Breast epithelium (tissue), 4 donors: ENCODE data around the gene SLC25A41. TPM values are rescaled to one million over a fixed set of nuclear protein-coding genes. Genes with fewer than 3 reads are reported as not detected.

ENCODE experiments used
- DNase-seq, 2 donors: peaks; one replicate each; pipeline ENCODE4 v3.0.0-alpha.2; 2019; ENCODE audit warnings: low spot score in 2 of 2
- H3K27ac ChIP-seq, 2 donors: fragments of 200-600 bp; sonication (generic) in 1 of 2; one replicate each; pipeline ENCODE4 v1.5.1; 2016 to 2019; ENCODE audit warnings: mild to moderate bottlenecking in 1 of 2
- H3K27me3 ChIP-seq, 2 donors: fragments of 200-600 bp; sonication (generic) in 1 of 2; one replicate each; pipeline versions ENCODE4 v1.5.1 to v1.6.0; 2017 to 2019; ENCODE audit warnings: control low read depth in 1 of 2, mild to moderate bottlenecking in 1 of 2
- H3K36me3 ChIP-seq: fragments of 200-600 bp; one replicate; pipeline ENCODE4 v1.5.1; 2019
- H3K4me1 ChIP-seq, 2 donors: fragments of 200-600 bp; sonication (generic); one replicate each; pipeline ENCODE4 v1.5.1; 2016 to 2019; ENCODE audit warnings: control low read depth in 1 of 2
- H3K4me3 ChIP-seq, 3 donors: fragments of 200-600 bp; sonication (generic); 1 replicate in 2 of 3; 2 replicates in 1 of 3; pipeline ENCODE4 v1.5.1; 2016 to 2019; ENCODE audit warnings: mild to moderate bottlenecking in 3 of 3, moderate library complexity in 2 of 3
- H3K9me3 ChIP-seq, 2 donors: fragments of 200-600 bp; sonication (generic) in 1 of 2; one replicate each; pipeline ENCODE4 v1.5.1; 2016 to 2019; ENCODE audit warnings: control low read depth in 1 of 2
- CTCF ChIP-seq, 3 donors: fragments of 450-650 bp; IDR thresholded peaks; one replicate each; pipeline ENCODE4 v1.5.1; 2016 to 2017; ENCODE audit warnings: antibody characterized with exemption in 3 of 3, mild to moderate bottlenecking in 3 of 3, moderate library complexity in 3 of 3
- POLR2A ChIP-seq: fragments of 450-650 bp; IDR thresholded peaks from one replicate; pipeline ENCODE4 v1.6.1; 2016; ENCODE audit warnings: antibody characterized with exemption, mild to moderate bottlenecking, moderate library complexity
- POLR2AphosphoS5 ChIP-seq, 3 donors: sonication (generic); formaldehyde crosslinking; IDR thresholded peaks; one replicate each; pipeline ENCODE4 v1.6.1; 2017; ENCODE audit warnings: antibody characterized with exemption in 3 of 3
- intact Hi-C: fragments of 100-400 bp; cut with DNase I; formaldehyde crosslinking; loops from one replicate; pipeline ENCODE4 v1.15.1; 2023; ENCODE audit warnings: low total_unique reads
- total RNA-seq, 3 donors: library from RNA; depleted of rRNA; stranded (reverse); fragments of >200 nt; gene quantifications; one replicate each; pipeline ENCODE4 v1.1.0, GENCODE V29; 2016

The SLC25A41 gene
- total RNA-seq, 3 donors from 2014 or later = 0.44 TPM; not detected in 2

GRCh38 chr19:6450166-6450565, 16.6 kb upstream of the SLC25A41 start:
- Histone ChIP-seq H3K4me1 (no peaks in the 10 kb centered on the region), H3K27ac (no peak overlapping the region), H3K27me3 (no peaks in the 10 kb centered on the region), H3K36me3 (peaks cover 12% of the 10 kb centered on the region), H3K4me3 (no peak overlapping the region), H3K9me3 (peaks cover 10 to 12% of the 10 kb centered on the region in 2 donors)
- DNase-seq = no peak
- intact Hi-C loops = no loop called here
- TF ChIP-seq CTCF (IDR thresholded peaks at IDR 0.05) = no peak
- TF ChIP-seq POLR2AphosphoS5 (IDR thresholded peaks at IDR 0.05) = no peak
- no peak for TF ChIP-seq POLR2A

- DNase-seq = no peak
- Histone ChIP-seq H3K4me1 (no peaks in the 10 kb centered on the region), H3K4me3 (no peak overlapping the region), H3K36me3 (no peaks in the 10 kb centered on the region), H3K27ac (no peak overlapping the region), H3K27me3 (no peaks in the 10 kb centered on the region), H3K9me3 (no peaks in the 10 kb centered on the region)
- no peak for TF ChIP-seq CTCF (IDR thresholded peaks at IDR 0.05)
- intact Hi-C loops = no loop called here
Measured at GRCh38 chr19:6448045-6448444, 14.5 kb upstream of the SLC25A41 start.

GRCh38 chr19:6446452-6446851, 12.9 kb upstream of the SLC25A41 start:
- H3K9me3 ChIP-seq = no peaks in the 10 kb centered on the region
- H3K36me3 ChIP-seq = no peaks in the 10 kb centered on the region
- intact Hi-C loops = no loop called here
- H3K4me3 ChIP-seq = no peak overlapping the region
- DNase-seq = no peak
- no peak for TF ChIP-seq POLR2AphosphoS5 (IDR thresholded peaks at IDR 0.05)
- no peak for TF ChIP-seq POLR2A
- no peak for TF ChIP-seq CTCF (IDR thresholded peaks at IDR 0.05)
- H3K27ac ChIP-seq = no peak overlapping the region
- H3K27me3 ChIP-seq = no peaks in the 10 kb centered on the region
- no peaks in the 10 kb centered on the region for H3K4me1 ChIP-seq

GRCh38 chr19:6443986-6444385, 10.4 kb upstream of the SLC25A41 start:
- intact Hi-C loops = no loop called here
- no peak for DNase-seq
- Histone ChIP-seq H3K4me3 (no peak overlapping the region), H3K27ac (no peak overlapping the region), H3K9me3 (no peaks in the 10 kb centered on the region), H3K4me1 (no peaks in the 10 kb centered on the region), H3K36me3 (no peaks in the 10 kb centered on the region), H3K27me3 (no peaks in the 10 kb centered on the region)
- TF ChIP-seq POLR2A = no peak
- no peak for TF ChIP-seq CTCF (IDR thresholded peaks at IDR 0.05)
- no peak for TF ChIP-seq POLR2AphosphoS5 (IDR thresholded peaks at IDR 0.05)

- TF ChIP-seq POLR2A (no peak), POLR2AphosphoS5 (IDR thresholded peaks at IDR 0.05) (no peak), CTCF (IDR thresholded peaks at IDR 0.05) (no peak)
- Histone ChIP-seq H3K4me1 (no peaks in the 10 kb centered on the region), H3K36me3 (no peaks in the 10 kb centered on the region), H3K27me3 (no peaks in the 10 kb centered on the region), H3K27ac (no peak overlapping the region), H3K9me3 (no peaks in the 10 kb centered on the region), H3K4me3 (no peak overlapping the region)
- no peak for DNase-seq
- intact Hi-C loops = no loop called here
Measured at GRCh38 chr19:6442087-6442688, 8.6 kb upstream of the SLC25A41 start.
